ENCODE data around the gene TRAT1.

- TF ChIP-seq CTCF (IDR thresholded peaks at IDR 0.05) (no peak), POLR2A (IDR thresholded peaks at IDR 0.05) (no peak)
Observed at GRCh38 chr3:108804966-108805365, 17.6 kb upstream of the TRAT1 start.
